GM19438 (cell line): ENCODE data around the gene DNAJB11.
A peak's percentile ranks its signal among the peaks of the same experiment; 100 is the strongest.
"Not testable (repeated sequence)": the region's sequence is repeated elsewhere in the genome, so short reads cannot be mapped to it uniquely, and the experiment has no call there.

Experiments
- ATAC-seq: cut with Tn5 transposase; IDR thresholded peaks from one replicate; pipeline ENCODE4 v1.9.1; 2021; ENCODE audit warnings: low read depth; ENCODE audit not compliant: unreplicated experiment

Gene DNAJB11

DNA sequence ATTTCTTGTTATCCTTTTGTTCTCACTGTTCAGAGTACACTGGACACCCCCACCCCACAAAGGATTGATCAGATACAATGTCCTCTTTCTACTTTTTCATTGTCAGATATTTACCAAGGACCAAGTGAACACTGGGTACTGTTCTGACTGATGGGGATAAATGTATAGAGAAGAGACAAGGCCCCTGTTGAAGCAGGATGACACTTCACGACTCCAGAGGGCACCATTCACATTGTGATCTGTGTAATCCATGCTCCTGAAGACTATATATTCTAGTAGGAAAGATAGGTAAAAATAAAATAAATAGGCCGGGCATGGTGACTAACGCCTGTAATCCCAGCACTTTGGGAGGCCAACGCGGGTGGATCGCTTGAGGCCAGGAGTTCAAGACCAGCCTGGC, 19.1 kb upstream of the DNAJB11 start:
- ATAC-seq: no peak

- no peak for ATAC-seq
Observed at GRCh38 chr3:186552408-186553031, 18.0 kb upstream of the DNAJB11 start.

DNA sequence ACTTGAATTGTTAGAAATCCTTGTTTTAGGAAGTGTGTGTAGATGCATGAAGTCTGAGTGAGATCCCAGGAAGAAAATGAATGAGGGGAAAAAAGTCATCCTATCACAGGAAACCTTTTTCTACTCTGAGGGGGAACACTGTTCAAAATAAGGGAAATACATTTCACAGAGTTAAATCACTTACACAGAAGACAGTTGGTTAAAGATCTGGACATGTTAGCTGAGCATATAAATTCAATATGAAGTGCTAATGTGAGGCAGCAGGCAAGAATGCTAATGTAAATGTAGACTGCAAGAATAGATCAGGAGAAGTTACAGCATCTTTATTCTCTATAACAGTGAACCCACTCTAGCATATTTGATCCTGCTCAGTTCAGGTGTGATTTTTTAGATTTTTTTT, 5.9 kb upstream of the DNAJB11 start:
- ATAC-seq: no peak

DNA sequence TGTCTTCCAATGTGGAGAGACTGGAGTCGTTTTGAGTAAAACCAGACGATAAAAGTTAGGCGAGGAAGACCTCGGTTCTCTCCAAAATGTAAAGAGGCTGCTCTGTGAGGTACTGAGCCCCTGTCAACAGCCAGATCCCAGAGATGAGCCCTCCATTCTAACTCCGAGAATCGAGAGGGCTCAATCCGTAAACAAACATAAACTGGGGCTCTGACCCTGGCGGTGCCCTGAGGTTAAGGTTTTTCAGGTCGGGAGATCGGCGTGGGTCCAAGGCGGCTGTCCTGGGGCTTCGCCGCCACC, 3.8 kb upstream of the DNAJB11 start:
- no peak for ATAC-seq

- peak; percentile 45 for ATAC-seq
Observed at GRCh38 chr3:186567072-186567921, 3.2 kb upstream of the DNAJB11 start, which contains the start of gene TBCCD1. TSS of gene TBCCD1 (minus strand) at chr3:186567339. CDS start at chr3:186564329, 3,010 bp downstream.

DNA sequence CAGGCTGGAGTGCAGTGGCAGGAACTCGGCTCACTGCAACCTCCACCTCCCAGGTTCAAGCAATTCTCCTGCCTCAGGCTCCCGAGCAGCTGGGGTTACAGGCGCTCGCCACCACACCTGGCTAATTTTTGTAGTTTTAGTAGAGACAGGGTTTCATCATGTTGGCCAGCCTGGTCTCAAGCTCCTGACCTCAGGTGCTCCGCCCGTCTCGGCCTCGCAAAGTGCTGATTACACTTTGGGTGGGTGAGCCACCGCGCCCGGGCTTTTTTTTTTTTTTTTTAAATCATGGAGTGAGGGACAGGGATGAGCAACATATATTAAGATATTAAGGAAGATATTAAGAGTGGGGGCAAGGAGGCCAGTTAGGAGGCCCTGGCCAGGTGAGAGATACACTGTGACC, 1.2 kb upstream of the DNAJB11 start:
- not testable (repeated sequence) for ATAC-seq

GRCh38 chr3:186569779-186570095, 783 bp upstream of the DNAJB11 start:
- no peak for ATAC-seq

DNA sequence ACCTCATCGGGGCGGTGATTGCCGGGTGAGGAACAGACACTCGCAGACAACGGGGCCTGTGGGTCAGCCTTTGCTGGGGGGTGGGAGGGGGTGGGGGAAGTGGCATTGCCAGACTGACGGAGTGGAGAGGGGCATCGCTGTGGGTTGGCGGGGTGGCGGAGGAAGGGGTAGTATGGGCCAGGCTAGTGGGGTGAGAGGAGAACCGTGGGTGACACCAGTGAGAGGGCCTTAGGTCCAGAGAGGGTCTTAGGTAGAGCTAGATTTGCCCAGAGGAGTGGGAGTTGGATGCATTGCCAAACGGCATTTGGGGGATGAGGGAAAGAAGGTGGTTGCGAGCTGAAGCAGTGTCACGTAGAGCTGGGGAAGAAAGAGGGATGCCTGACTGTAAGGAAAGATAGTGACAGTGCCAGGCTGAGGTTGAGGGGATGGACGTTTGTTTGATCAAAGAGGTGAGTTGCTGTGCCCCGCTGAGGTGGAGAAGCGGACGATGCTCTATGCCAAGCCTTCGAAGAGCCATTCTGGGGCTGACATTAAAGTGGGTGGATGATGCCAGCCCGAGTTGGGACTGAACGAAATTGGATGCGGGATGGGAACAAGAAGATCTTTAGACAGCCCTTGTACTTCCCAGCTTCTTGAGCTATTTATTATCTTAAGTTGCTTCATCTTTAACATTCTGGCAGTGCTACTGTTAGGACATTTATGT, 572 bp downstream of the DNAJB11 start:
- ATAC-seq: no peak

DNA sequence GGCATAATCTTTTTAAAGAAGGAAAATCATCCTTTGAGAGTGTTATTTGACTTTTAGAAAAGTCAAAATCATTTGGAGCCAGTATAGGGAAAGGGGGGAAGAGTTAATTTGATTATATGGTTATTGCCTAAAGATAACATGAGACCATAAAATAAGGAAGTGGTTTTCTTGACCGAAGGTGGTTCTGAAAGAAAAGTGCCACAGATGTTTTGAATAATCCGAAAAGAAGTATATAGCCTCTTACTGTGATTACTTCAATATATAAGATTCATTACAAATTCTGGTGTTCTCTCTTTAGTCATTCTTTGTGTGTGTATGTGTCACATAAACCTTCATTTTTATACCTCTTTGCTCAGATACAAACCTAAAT, 1.1 kb downstream of the DNAJB11 start:
- ATAC-seq: no peak

DNA sequence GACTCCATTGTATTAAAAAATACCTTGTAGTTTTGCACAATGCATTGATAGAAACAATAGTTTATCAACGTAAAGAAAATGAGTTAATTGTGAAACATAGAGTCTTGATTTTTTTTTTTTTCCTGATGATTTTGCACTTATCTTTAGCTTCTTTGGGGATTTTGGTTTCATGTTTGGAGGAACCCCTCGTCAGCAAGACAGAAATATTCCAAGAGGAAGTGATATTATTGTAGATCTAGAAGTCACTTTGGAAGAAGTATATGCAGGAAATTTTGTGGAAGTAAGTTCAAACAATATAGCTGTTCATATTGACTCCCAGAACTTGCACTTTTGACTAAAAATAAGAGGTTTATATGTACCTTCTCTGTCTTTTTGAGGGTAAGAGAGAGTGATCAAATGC, 7.0 kb downstream of the DNAJB11 start:
- no peak for ATAC-seq

- ATAC-seq: no peak
Observed at GRCh38 chr3:186580785-186581184, 10.3 kb downstream of the DNAJB11 start.

DNA sequence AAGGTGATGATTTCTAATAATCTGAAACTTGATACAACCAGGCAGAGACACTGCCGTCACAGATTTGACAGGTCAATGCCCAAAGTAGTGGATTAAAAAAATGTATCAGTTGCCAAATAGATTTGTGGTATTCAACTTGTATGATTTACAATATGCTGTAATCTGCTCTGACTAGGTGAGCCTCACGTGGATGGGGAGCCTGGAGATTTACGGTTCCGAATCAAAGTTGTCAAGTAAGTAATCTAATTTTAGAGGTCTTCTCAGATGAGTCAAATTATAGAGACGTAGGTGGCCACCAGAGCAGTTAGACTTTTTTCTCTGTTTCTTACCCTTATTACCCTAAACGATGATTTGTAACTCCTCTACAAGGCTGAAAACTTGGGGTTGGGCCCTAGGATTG, 12.0 kb downstream of the DNAJB11 start:
- no peak for ATAC-seq

DNA sequence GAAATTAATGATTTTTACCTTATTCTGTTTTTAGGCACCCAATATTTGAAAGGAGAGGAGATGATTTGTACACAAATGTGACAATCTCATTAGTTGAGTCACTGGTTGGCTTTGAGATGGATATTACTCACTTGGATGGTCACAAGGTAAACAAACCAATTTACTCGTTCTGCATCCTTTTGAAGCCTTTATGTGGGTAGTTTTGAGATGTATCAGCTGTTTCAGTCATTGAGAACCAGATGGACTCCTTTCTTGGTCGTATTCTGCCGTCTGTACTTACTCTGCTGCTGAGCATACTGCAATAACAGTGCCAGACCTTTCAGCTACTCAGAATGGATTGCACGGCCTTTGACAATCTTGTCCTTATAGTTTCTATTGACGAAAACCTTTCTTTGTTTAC, 13.3 kb downstream of the DNAJB11 start:
- no peak for ATAC-seq

GRCh38 chr3:186586245-186586644, 15.7 kb downstream of the DNAJB11 start:
- not testable (repeated sequence) for ATAC-seq

GRCh38 chr3:186587183-186587582, 16.7 kb downstream of the DNAJB11 start:
- ATAC-seq: no peak

DNA sequence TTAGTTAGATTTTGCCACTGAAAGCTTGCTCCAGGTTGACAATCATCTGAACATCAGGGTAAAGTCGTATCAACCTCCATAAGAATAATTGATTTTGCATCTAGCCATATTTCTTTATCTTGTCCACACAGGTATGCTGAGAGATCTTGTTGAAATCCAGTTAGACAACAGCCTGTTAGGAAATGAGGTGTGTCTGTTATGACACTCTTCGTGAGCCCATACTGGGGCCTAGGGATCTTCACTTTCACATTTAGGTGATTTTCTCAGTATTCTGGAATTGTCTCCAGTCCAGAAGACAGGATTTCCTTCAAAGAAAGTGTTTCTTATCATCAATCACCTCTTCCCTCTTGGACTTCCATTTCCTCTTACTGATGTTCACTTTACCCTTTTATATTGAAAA, 18.1 kb downstream of the DNAJB11 start:
- ATAC-seq: no peak

DNA sequence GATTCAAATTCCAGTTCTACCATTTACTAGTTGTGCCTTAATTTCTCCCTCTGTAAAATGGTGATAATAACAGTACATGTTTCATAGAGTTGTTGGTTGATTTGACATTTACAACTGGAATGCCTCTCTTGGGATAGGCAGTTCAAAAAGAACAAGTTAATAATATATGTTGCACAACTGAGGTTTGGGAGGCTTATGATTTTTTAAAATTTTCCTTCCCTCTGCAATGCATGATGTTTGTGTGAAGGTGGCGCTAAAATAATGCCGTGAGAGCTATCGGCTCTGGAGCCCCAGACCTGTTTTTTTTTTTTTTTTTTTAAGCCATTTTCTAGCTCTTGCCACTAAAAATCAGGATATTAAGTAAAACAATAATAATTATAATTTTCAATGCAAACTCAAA, 18.6 kb downstream of the DNAJB11 start:
- ATAC-seq: no peak

- no peak for ATAC-seq
Observed at GRCh38 chr3:186589856-186590579, 19.5 kb downstream of the DNAJB11 start.

- no peak for ATAC-seq
Observed at GRCh38 chr3:186590580-186591295, 20.2 kb downstream of the DNAJB11 start.

GRCh38 chr3:186592682-186593081, 22.2 kb downstream of the DNAJB11 start:
- no peak for ATAC-seq

DNA sequence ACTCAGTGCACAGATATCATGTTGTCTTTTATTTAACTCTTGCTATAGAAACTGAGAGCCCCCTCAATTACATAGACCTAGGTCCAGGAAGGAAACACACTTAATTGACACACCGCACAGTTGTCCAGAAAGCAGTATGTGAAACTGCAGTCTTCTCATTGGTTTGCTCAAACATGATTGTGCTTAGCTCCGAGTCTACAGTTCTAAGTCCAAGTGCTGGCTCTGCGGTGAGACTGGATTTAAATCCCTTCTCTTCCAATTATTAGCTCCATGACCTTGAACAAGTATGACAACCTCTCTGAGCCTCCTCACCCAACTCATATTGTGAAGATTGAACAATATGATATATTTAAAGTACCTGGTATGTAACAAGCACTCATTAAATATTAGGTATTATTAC, 23.3 kb downstream of the DNAJB11 start:
- ATAC-seq: no peak
